IPS-18c (cell line): Measurements from ENCODE around the gene CEP128.

Experiments
- H3K4me3 ChIP-seq: 2 replicates; pipeline ENCODE4 v1.7.0; 2013; ENCODE audit warnings: low read depth, mild to moderate bottlenecking, low read length, moderate library complexity; ENCODE audit not compliant: insufficient read depth
- H3K9me3 ChIP-seq: one replicate; pipeline ENCODE4 v1.6.1; 2013; ENCODE audit warnings: mild to moderate bottlenecking, low read length, moderate library complexity; ENCODE audit not compliant: control insufficient read depth, insufficient read depth

Gene CEP128

DNA sequence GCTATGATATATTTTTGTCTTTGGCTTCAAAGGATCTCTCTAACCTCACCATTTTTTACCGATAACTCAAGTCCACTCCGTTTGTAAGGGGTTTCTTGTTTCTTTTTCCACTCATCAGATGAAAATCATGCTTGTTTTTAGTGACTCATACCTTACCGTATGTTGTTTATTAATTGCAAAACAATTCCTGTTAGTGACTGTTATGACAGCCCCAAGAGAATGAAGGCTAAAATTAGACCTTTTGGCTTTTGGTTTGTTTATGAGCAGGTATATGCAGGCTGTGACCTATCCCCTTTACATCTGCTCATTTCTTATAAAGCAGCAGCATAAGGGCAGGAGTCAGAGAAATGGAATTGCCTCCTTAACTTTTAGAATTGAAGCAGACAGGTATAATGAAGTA is 319.8 kb downstream of the CEP128 start:
- peaks cover 4% of the 10 kb centered on the region for H3K9me3 ChIP-seq
- no peak overlapping the region for H3K4me3 ChIP-seq

DNA sequence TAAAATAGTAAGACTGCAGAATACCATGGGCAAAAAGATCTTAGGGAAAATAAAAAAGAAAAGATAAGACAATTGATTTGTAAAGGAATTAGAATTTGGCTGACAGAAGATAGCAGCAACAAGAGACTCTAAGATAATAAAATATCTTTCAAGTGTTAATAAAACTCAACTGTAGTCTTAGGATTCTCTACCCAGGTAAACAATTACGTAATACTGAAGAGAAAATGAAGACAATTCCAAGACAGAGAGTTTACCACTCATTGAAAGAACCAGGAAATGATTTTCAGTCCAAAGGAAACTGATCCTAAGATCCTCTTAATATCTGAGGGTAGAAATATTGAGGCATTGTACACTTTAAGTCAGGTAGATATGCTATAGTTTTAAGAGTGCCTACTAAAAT is 321.1 kb downstream of the CEP128 start:
- no peak overlapping the region for H3K4me3 ChIP-seq

GRCh38 chr14:80618751-80619329 is 322.7 kb downstream of the CEP128 start:
- no peak overlapping the region for H3K4me3 ChIP-seq
- peaks cover 4% of the 10 kb centered on the region for H3K9me3 ChIP-seq

More for the DNA sequence above, 321.1 kb downstream of the CEP128 start:
- peaks cover 4% of the 10 kb centered on the region for H3K9me3 ChIP-seq

DNA sequence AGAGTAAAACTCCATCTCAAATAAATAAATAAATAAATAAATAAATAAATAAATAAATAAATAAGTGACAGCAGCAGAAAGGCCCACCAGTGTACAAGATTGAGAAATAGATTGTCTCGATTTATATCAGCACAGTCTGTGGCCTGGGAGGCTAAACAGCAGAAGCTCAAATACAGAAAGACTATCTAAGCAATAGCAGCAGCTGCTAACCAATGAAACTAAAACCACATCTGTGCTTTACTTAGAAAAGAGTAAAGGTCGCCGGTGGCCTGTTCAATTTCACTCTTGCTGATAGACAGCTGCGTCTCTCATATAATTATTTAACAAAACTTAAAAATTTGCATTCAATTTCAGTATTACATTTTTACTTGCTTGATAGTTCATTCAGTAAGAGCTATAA is 325.7 kb downstream of the CEP128 start:
- Histone ChIP-seq H3K4me3 (no peak overlapping the region), H3K9me3 (peaks cover 4% of the 10 kb centered on the region)

DNA sequence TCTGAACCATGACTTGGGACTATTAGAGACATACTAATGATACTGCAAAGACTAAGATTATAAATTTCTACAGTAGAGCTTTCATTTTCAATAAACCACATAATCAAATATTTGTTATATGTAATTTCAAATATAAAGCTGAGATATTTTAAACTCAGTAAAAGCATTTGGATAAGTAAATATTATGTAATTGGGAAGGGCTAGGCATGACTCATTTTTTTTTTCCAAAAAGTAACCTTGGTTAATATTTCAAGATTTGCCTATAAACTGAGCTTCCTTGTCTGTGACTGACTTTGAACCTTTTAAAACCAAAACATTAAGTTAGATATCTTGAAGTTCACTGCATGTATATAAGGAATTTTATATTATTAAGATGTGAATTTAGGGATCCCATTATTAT is 332.5 kb downstream of the CEP128 start:
- H3K9me3 ChIP-seq = no peaks in the 10 kb centered on the region
- no peak overlapping the region for H3K4me3 ChIP-seq

GRCh38 chr14:80608563-80608962 is 333.0 kb downstream of the CEP128 start:
- no peak overlapping the region for H3K4me3 ChIP-seq

GRCh38 chr14:80607430-80608190 is 333.9 kb downstream of the CEP128 start:
- H3K9me3 ChIP-seq = no peaks in the 10 kb centered on the region
- no peak overlapping the region for H3K4me3 ChIP-seq

More at GRCh38 chr14:80608563-80608962, 333.0 kb downstream of the CEP128 start:
- H3K9me3 ChIP-seq = no peaks in the 10 kb centered on the region

GRCh38 chr14:80606347-80606772 is 335.2 kb downstream of the CEP128 start:
- Histone ChIP-seq H3K4me3 (no peak overlapping the region), H3K9me3 (no peaks in the 10 kb centered on the region)

DNA sequence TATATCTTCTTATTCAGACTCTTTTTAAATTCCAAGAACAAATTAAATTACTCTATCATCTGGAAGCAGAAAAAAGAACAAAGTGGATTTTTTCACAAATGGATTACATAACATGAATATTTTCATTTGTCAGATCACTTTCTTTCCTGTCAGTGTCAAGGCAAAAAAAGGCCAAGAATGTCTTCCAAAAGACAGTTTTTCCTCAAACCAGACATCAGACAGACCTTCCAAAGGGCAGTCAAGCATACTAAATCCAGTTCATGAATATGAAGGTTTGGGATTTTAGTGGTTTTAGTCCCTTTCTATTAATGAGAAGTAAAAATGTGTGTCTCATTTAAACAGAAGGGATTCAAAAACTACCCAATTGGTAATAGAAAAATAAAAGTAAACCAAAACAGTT is 336.0 kb downstream of the CEP128 start:
- Histone ChIP-seq H3K9me3 (no peaks in the 10 kb centered on the region), H3K4me3 (no peak overlapping the region)

- Histone ChIP-seq H3K9me3 (no peaks in the 10 kb centered on the region), H3K4me3 (no peak overlapping the region)
Measured at GRCh38 chr14:80602946-80603345, 338.6 kb downstream of the CEP128 start.

DNA sequence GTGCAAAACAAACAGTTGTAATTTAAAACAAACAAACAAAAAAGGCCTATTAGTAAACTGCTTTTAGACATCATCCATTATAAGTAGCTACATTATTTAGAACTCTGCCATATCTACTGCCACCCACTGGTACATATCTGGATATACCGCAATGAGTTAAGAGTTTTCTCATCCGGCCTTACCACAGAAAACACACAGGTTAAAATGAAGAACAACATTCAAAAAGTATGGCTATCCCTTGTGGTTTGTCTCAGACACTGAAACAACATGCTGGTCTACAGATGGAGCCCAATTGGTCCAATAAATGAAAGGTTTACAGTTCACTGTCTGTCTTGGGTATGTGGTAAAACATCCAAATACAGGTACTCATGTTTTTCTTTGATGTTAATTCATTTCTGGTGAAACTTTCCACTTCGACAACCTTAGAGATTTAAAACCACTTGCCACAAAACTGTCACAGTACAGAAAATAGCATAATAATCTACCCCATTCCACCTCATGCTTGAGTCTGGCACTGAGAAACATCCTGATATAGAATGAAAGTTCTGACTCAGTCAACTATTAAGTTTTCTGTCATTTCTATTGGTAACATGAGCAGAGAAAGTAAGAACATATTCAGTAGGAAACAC is 354.3 kb downstream of the CEP128 start:
- no peak overlapping the region for H3K4me3 ChIP-seq
- no peaks in the 10 kb centered on the region for H3K9me3 ChIP-seq

- H3K9me3 ChIP-seq = no peaks in the 10 kb centered on the region
Measured at GRCh38 chr14:80586131-80586530, 355.4 kb downstream of the CEP128 start.

DNA sequence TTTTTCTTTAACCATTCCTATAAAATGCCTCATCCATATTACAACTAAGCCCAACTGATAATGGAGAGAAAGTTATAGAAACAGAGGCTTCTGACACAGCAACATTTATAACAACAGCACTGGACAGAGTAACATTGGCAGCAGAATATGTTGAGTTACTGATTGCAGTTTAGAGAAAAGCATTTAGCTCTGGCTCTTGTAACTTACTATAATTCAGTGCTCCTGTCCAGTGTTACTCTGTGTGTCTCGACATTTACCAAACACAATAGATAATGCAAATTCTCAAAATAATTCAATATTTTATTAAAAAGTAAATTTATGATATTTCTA is 356.1 kb downstream of the CEP128 start:
- no peaks in the 10 kb centered on the region for H3K9me3 ChIP-seq
- H3K4me3 ChIP-seq = no peak overlapping the region

More at GRCh38 chr14:80586131-80586530, 355.4 kb downstream of the CEP128 start:
- no peak overlapping the region for H3K4me3 ChIP-seq

- Histone ChIP-seq H3K9me3 (no peaks in the 10 kb centered on the region), H3K4me3 (no peak overlapping the region)
Measured at GRCh38 chr14:80584744-80585505, 356.6 kb downstream of the CEP128 start.

GRCh38 chr14:80577599-80577998 is 363.9 kb downstream of the CEP128 start:
- H3K4me3 ChIP-seq = no peak overlapping the region
- no peaks in the 10 kb centered on the region for H3K9me3 ChIP-seq

DNA sequence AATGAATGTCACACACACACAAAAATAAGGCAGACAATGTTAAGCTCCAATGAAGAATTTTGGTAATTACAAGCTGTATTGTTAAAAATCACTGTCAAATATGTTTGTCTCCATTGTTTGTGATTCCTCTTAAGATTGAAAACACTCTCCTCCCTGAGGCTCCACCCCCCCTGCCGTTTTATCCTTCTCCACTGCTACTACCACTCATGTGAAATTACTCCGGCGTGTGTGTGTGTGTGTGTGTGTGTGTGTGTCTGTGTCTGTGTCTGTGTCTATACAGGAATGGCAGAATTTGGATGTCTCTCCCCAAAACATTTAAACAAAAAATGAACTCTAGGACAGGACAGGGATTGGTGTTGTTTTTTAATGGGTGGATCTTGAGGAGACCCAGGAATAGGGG is 365.1 kb downstream of the CEP128 start:
- Histone ChIP-seq H3K9me3 (no peaks in the 10 kb centered on the region), H3K4me3 (no peak overlapping the region)

- Histone ChIP-seq H3K9me3 (no peaks in the 10 kb centered on the region), H3K4me3 (no peak overlapping the region)
Measured at GRCh38 chr14:80575763-80576162, 365.8 kb downstream of the CEP128 start.

DNA sequence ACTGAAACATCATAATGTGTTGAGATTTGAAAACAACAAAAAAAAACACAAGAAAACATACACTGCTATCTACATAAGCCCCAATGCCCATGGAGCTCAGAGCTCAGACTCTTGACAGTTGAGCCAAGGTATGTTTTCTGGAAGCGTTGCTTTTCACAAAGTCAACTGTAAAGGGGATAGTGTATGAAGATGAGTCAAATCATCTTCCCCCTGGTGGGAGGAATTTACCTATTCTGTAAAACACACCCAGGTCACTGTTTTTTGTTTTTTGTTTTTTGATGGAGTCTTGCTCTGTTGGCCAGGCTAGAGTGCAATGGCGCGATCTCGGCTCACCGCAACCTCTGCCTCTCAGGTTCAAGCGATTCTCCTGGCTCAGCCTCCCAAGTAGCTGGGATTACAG is 368.9 kb downstream of the CEP128 start:
- Histone ChIP-seq H3K4me3 (no peak overlapping the region), H3K9me3 (no peaks in the 10 kb centered on the region)
